Measurements from ENCODE around the gene CLK2.

DNA sequence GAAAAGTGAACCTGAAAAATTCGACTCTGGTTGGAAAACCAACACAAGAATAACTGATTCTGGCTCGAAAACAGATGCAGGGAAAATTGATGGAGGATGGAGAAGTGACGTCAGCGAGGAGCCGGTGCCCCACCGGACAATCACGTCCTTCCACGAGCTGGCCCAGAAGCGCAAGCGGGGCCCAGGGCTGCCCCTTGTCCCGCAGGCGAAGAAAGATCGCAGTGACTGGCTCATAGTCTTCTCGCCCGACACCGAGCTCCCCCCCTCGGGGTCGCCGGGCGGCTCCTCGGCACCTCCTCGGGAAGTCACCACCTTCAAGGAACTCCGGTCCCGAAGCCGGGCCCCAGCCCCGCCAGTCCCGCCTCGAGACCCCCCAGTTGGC, 49.3 kb upstream of the CLK2 start:
- no peak for TF ChIP-seq EZH2 (IDR thresholded peaks at IDR 0.05; ENCODE audit: low read length)
- TF ChIP-seq, protein P1, sequence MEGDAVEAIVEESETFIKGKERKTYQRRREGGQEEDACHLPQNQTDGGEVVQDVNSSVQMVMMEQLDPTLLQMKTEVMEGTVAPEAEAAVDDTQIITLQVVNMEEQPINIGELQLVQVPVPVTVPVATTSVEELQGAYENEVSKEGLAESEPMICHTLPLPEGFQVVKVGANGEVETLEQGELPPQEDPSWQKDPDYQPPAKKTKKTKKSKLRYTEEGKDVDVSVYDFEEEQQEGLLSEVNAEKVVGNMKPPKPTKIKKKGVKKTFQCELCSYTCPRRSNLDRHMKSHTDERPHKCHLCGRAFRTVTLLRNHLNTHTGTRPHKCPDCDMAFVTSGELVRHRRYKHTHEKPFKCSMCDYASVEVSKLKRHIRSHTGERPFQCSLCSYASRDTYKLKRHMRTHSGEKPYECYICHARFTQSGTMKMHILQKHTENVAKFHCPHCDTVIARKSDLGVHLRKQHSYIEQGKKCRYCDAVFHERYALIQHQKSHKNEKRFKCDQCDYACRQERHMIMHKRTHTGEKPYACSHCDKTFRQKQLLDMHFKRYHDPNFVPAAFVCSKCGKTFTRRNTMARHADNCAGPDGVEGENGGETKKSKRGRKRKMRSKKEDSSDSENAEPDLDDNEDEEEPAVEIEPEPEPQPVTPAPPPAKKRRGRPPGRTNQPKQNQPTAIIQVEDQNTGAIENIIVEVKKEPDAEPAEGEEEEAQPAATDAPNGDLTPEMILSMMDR (optimal IDR thresholded peaks at IDR 0.05 in 1 of 3, IDR thresholded peaks at IDR 0.05 in 1 of 3, conservative IDR thresholded peaks at IDR 0.05 in 1 of 3; ENCODE audit: extremely low read depth in 1 of 3, insufficient read depth in 2 of 3, low read length in 3 of 3), result no peak
